ENCODE measurements around the gene PXDN.

The PXDN gene

DNA sequence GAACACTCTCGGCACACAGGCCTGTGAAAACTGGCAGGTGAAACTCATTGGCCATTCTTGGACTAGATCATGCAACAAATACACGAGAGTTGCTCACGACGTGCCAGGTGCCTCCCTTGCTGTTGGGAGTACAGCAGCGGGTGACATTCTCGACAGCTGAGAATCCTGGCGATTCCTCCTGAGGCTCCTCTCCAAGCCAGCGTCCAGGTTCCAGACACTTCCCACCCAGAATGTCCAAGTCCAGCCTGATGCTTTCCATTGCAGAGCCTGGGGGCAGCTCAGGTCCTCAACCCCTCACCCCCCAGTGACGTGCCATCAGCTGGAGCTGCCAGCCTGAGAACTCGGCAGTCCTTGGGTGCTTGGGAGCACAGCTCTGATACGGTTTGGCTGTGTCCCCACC is 124.2 kb downstream of the PXDN start:
- TF ChIP-seq, protein P1, sequence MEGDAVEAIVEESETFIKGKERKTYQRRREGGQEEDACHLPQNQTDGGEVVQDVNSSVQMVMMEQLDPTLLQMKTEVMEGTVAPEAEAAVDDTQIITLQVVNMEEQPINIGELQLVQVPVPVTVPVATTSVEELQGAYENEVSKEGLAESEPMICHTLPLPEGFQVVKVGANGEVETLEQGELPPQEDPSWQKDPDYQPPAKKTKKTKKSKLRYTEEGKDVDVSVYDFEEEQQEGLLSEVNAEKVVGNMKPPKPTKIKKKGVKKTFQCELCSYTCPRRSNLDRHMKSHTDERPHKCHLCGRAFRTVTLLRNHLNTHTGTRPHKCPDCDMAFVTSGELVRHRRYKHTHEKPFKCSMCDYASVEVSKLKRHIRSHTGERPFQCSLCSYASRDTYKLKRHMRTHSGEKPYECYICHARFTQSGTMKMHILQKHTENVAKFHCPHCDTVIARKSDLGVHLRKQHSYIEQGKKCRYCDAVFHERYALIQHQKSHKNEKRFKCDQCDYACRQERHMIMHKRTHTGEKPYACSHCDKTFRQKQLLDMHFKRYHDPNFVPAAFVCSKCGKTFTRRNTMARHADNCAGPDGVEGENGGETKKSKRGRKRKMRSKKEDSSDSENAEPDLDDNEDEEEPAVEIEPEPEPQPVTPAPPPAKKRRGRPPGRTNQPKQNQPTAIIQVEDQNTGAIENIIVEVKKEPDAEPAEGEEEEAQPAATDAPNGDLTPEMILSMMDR (IDR thresholded peaks at IDR 0.05; ENCODE audit: low read length, missing control alignments) = no peak
- no peak for DNase-seq (ENCODE audit: low read depth)
- no peak overlapping the region for H3K4me3 ChIP-seq (replicated peaks; ENCODE audit: low read depth, low read length)

DNA sequence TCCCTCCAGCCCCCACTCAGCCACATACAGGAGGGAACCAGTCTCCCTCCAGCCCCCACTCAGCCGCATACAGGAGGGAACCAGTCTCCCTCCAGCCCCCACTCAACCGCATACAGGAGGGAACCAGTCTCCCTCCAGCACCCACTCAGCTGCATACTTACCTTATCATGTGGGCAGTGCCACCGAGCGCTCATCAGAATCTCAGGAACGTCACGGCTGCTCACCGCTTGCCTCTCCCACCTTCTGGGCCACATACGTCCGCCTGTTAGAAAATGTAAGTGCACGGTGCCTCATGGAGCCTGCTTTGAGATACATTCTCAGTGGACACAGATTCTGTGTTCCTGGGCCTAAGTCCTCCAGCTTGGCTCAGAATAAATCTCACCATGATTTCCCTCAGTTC is 124.8 kb downstream of the PXDN start:
- no peak overlapping the region for H3K4me3 ChIP-seq (replicated peaks; ENCODE audit: low read depth, low read length)
- TF ChIP-seq, protein P1 (IDR thresholded peaks at IDR 0.05; ENCODE audit: low read length, missing control alignments) = no peak
- DNase-seq (ENCODE audit: low read depth) = no peak

DNA sequence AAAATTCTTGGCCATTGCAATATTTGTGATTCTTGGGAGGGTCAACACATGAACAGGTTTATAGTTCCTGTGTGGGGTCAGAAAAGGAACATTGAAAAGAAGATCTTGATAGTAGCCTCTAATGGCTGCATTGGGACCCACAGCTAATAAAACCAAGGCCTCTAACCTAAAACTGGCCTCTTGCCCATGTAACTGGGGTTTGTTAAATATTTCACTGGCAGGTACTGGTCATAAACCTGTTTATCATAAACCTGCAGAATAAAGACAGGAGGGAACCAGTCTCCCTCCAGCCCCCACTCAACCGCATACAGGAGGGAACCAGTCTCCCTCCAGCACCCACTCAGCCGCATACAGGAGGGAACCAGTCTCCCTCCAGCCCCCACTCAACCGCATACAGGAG is 125.3 kb downstream of the PXDN start:
- TF ChIP-seq, protein P1 (IDR thresholded peaks at IDR 0.05; ENCODE audit: low read length, missing control alignments) = no peak
- DNase-seq (ENCODE audit: low read depth) = no peak
- no peak overlapping the region for H3K4me3 ChIP-seq (replicated peaks; ENCODE audit: low read depth, low read length)

DNA sequence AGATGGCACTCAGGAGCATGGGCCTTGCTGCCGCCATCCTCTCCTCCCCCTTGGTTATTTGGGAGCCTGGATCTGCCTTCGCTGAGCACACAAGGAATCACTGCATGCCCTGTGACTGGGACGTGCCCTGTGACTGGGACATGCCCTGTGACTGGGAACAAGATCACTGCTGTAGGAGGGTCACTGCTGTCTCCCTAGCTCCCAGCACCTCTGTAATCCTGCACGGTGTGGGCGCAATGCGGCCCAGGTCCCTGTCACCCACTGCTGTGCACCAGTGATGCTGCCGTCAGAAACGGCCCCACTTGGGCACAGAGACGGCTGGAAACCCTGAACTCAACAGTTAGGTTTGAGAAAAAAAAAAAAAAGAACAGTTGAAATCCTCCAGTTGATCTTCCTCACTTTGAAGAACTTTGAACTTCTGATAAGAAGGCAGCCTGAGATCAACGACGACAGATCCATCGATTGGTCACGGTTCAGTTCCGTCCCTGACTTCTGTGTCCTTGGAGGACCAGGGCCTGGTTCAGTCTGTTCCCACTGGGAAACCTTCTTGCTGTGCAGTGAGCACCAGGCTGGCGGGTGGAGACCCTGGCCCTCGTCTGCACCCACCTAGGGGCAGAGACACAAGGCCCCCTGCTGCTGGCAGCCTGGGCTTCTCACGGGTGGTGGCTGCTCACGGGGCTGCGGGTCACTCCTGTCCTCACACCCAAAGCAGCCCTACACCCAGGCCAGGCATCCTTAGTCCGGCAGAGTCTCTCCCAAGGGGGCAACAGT is 125.9 kb downstream of the PXDN start:
- H3K4me3 ChIP-seq (replicated peaks; ENCODE audit: low read depth, low read length) = no peak overlapping the region
- DNase-seq (ENCODE audit: low read depth) = no peak

DNA sequence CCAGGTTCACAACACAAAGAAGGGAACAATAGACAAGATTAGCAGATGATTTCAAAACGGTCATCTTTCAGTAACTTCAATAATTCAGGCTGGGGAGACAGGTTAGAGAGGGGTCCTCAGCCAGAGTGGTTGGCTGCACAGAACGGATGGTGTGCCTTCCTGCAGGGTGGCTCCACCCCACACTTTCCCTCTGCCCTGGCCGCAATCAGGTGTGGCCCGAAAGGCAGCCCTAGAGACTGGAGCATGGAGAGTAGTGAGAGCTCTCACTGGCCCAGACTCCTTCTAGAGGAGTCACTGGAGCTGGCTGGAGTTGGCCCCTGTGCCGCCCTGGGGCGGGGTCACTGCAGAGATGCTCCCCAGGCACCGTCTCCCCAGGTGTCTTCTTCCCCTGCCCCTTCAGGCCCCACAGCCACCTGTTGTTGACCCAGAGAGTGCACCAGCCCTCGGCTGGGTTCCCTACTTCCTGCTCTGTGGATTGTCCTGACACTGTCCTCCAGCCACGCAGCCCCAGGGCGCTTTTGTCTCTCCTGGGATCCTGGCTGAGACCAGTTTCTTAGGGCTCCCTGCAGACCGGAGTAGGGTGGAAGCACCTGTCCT is 126.8 kb downstream of the PXDN start:
- no peak for DNase-seq (ENCODE audit: low read depth)
- TF ChIP-seq, protein P1 (IDR thresholded peaks at IDR 0.05; ENCODE audit: low read length, missing control alignments) = no peak
- no peak overlapping the region for H3K4me3 ChIP-seq (replicated peaks; ENCODE audit: low read depth, low read length)

More for the DNA sequence above, 125.9 kb downstream of the PXDN start:
- TF ChIP-seq, protein P1 (IDR thresholded peaks at IDR 0.05; ENCODE audit: low read length, missing control alignments) = no peak

DNA sequence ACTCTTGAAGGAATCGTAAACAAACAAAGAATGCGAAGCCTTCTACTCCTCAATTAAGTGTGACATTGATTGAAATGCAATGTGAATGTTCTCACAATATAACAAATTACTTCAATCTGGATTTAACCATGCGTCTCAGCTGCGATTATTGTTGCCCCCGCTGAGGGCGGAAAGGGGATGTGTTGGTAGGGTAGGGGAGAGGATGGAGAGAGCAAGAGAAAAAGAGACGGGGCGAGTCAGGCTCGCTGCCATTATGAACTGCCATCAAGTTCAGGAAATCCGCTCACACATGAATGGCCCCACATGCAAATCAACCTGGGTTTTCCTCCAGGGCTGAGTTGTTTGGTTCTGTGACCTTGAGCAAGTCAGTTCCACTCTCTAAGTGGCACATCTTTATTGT is 129.8 kb downstream of the PXDN start:
- TF ChIP-seq, protein P1 (IDR thresholded peaks at IDR 0.05; ENCODE audit: low read length, missing control alignments) = no peak
- no peak overlapping the region for H3K4me3 ChIP-seq (replicated peaks; ENCODE audit: low read depth, low read length)
- DNase-seq (ENCODE audit: low read depth) = no peak
